Measurements from ENCODE around the gene NEURL3. TPM values are rescaled to one million over a fixed set of nuclear protein-coding genes. Genes with fewer than 3 reads are reported as not detected.

Gene NEURL3
- total and polyA plus RNA-seq, 2 of the 8 experiments (the other 6 are each of a cell fraction or from before 2014, with no cell fraction given): not detected

DNA sequence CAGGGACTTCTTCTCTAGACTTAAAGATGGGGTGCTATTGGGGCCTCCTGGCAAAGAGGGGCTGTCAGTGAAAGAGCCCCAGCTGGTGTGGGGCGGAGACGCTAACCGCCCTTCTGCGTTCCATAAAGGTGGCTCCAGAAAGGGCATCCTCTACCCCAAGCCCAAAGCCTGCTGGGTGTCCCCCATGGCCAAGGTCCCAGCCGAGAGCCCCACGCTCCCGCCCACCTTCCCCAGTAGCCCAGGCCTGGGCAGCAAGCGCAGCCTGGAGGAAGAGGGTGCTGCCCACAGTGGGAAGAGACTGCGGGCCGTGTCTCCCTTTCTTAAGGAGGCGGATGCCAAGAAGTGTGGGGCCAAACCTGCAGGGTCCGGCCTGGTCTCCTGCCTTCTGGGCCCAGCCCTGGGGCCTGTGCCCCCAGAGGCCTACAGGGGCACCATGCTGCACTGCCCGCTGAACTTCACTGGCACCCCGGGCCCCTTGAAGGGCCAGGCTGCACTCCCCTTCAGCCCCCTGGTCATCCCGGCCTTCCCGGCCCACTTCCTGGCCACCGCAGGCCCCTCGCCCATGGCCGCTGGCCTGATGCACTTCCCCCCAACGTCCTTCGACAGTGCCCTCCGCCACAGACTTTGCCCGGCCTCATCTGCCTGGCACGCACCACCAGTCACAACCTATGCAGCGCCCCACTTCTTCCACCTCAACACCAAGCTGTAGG, 46.6 kb upstream of the NEURL3 start:
- 92% methylated on average over 22 of the region's 25 CpGs; no CpG with 5 or more reads in 1 of the 2 experiments for WGBS, 2 experiments (ENCODE audit: extremely low coverage in 1 of 2, insufficient coverage in 1 of 2, insufficient read length in 1 of 2, insufficient replicate concordance in 2 of 2, low coverage in 1 of 2, low lambda C conversion rate in 2 of 2, missing lambda C conversion rate in 1 of 2)
- H3K9me3 ChIP-seq (ENCODE audit: insufficient read depth in 2 of 2, low read depth in 1 of 2, low read length in 1 of 2): no peaks in the 10 kb centered on the region
- H3K79me2 ChIP-seq (ENCODE audit: control insufficient read depth in 1 of 2, insufficient read depth in 2 of 2, low read length in 2 of 2): no peaks in the 10 kb centered on the region
- no peak overlapping the region for H3K27ac ChIP-seq (ENCODE audit: low read depth, low read length)
- DNase-seq (ENCODE audit: low read depth in 1 of 2, low spot score in 2 of 2): no peak
- H2BK120ac ChIP-seq (replicated peaks; ENCODE audit: low read depth, low read length): no peak overlapping the region
- H4K20me1 ChIP-seq (replicated peaks in 1 of 2; ENCODE audit: control insufficient read depth in 1 of 2, insufficient read depth in 2 of 2, low read length in 2 of 2): peaks cover 0 to 2% of the 10 kb centered on the region in 2 experiments
- H2BK20ac ChIP-seq (ENCODE audit: low read length): no peak overlapping the region
- H4K91ac ChIP-seq (replicated peaks; ENCODE audit: insufficient read length, low read length): no peak overlapping the region
- no peak overlapping the region for H2BK12ac ChIP-seq (ENCODE audit: low read depth, low read length)
- no peaks in the 10 kb centered on the region for H3K79me1 ChIP-seq (ENCODE audit: low read depth, low read length)
- H3K9ac ChIP-seq (replicated peaks in 1 of 4; ENCODE audit: extremely low read depth in 1 of 4, low read depth in 3 of 4, low read length in 3 of 4): no peak overlapping the region
- H3K23me2 ChIP-seq (ENCODE audit: low read depth, low read length): 0 out of 2 replicates have a peak, but pooled peaks cover 1% of the 10 kb centered on the region
- H2BK15ac ChIP-seq (ENCODE audit: low read length): no peak overlapping the region
- no peak overlapping the region for H3K4me3 ChIP-seq (ENCODE audit: extremely low read depth in 1 of 4, insufficient read depth in 2 of 4, low read depth in 3 of 4, low read length in 4 of 4)
- no peaks in the 10 kb centered on the region for H3K36me3 ChIP-seq (ENCODE audit: control insufficient read depth in 2 of 4, insufficient read depth in 4 of 4, low read length in 3 of 4)
- H3K56ac ChIP-seq (replicated peaks; ENCODE audit: insufficient read length, low read depth, low read length): no peak overlapping the region
- no peak overlapping the region for H3K4ac ChIP-seq (replicated peaks; ENCODE audit: insufficient read length, low read depth, low read length)
- ChIA-PET POLR2A (ENCODE audit: partially characterized antibody) (interaction anchor here (5.4 kb wide), 1 partner anchor 13 kb away, joined by 33 read pairs; the partner anchor contains the start of gene ARID5A), CTCF (ENCODE audit: partially characterized antibody) (interaction anchor here (0.7 to 13.1 kb wide), 10 partner anchors 8 to 239 kb away, joined by 3 to 361 read pairs (median 3); partner anchors contain the start of gene ARID5A)
- no peak overlapping the region for H2AFZ ChIP-seq (ENCODE audit: low read length)
- H4K8ac ChIP-seq (ENCODE audit: extremely low read depth, insufficient read depth, low read length): peak overlapping the region; percentile 1; the same call in 1 of the 2 replicates
- no peak overlapping the region for H2AK5ac ChIP-seq (ENCODE audit: low read depth, low read length)
- H3K23ac ChIP-seq (ENCODE audit: insufficient read length): no peak overlapping the region
- H4K5ac ChIP-seq (ENCODE audit: insufficient read length, low read depth, low read length): no peak overlapping the region
- no peak overlapping the region for H3K14ac ChIP-seq (ENCODE audit: insufficient read length)
- H3K4me1 ChIP-seq (replicated peaks in 1 of 4; ENCODE audit: control insufficient read depth in 3 of 4, insufficient read depth in 4 of 4, low read length in 3 of 4): peaks cover 2 to 24% (median 8%) of the 10 kb centered on the region in 4 experiments; a peak in 6 of 7 replicates
- FAIRE-seq: no peak
- no peak overlapping the region for H2BK5ac ChIP-seq (ENCODE audit: low read depth, low read length)
- H3K18ac ChIP-seq (ENCODE audit: extremely low read depth, low read length): no peak overlapping the region
- TF ChIP-seq SIN3A (conservative IDR thresholded peaks at IDR 0.05 in 1 of 2, IDR thresholded peaks at IDR 0.05 in 1 of 2; ENCODE audit: low read depth in 1 of 2, low read length in 2 of 2) (no peak), KDM4A (IDR thresholded peaks at IDR 0.05; ENCODE audit: low read depth, low read length, severe bottlenecking) (no peak), KDM5A (IDR thresholded peaks at IDR 0.05; ENCODE audit: low read length) (no peak), TBP (IDR thresholded peaks at IDR 0.05; ENCODE audit: low read depth, low read length) (no peak), CBX8 (IDR thresholded peaks at IDR 0.05; ENCODE audit: borderline replicate concordance, low read depth, low read length) (no peak)
- TF ChIP-seq, protein P1, sequence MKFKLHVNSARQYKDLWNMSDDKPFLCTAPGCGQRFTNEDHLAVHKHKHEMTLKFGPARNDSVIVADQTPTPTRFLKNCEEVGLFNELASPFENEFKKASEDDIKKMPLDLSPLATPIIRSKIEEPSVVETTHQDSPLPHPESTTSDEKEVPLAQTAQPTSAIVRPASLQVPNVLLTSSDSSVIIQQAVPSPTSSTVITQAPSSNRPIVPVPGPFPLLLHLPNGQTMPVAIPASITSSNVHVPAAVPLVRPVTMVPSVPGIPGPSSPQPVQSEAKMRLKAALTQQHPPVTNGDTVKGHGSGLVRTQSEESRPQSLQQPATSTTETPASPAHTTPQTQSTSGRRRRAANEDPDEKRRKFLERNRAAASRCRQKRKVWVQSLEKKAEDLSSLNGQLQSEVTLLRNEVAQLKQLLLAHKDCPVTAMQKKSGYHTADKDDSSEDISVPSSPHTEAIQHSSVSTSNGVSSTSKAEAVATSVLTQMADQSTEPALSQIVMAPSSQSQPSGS (IDR thresholded peaks at IDR 0.05; ENCODE audit: low read length): no peak
- TF ChIP-seq, protein P2, sequence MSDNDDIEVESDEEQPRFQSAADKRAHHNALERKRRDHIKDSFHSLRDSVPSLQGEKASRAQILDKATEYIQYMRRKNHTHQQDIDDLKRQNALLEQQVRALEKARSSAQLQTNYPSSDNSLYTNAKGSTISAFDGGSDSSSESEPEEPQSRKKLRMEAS (IDR thresholded peaks at IDR 0.05): no peak
- no peak overlapping the region for H3K4me2 ChIP-seq (ENCODE audit: insufficient read depth in 1 of 2, low read depth in 2 of 2, low read length in 2 of 2)
- peaks cover 0 to 2% (median 0%) of the 10 kb centered on the region in 4 experiments; a peak in 3 of 7 replicates for H3K27me3 ChIP-seq (replicated peaks in 1 of 4; ENCODE audit: control insufficient read depth in 3 of 4, extremely low read depth in 1 of 4, insufficient read depth in 3 of 4, low read length in 3 of 4)

All from H1 (cell line).